ENCODE data around the gene SLC26A11.
A peak's percentile ranks its signal among the peaks of the same experiment; 100 is the strongest.
"Not testable (repeated sequence)": the region's sequence is repeated elsewhere in the genome, so short reads cannot be mapped to it uniquely, and the experiment has no call there.

The SLC26A11 gene

GRCh38 chr17:80263253-80264204 is 43.3 kb downstream of the SLC26A11 start:
- DNase-seq = peak; percentile 85

- DNase-seq = peak; percentile 31
These were observed 44.2 kb downstream of the SLC26A11 start for GRCh38 chr17:80264205-80265075.

GRCh38 chr17:80265205-80266068 is 45.2 kb downstream of the SLC26A11 start:
- peak; percentile 43 for DNase-seq

- no peak for DNase-seq
These were observed 47.2 kb downstream of the SLC26A11 start for GRCh38 chr17:80267391-80267790.

GRCh38 chr17:80268427-80268826 is 48.2 kb downstream of the SLC26A11 start:
- no peak for DNase-seq

GRCh38 chr17:80269405-80269807 is 49.2 kb downstream of the SLC26A11 start:
- no peak for DNase-seq

GRCh38 chr17:80270104-80270503 is 49.9 kb downstream of the SLC26A11 start:
- no peak for DNase-seq

- peak; percentile 26 for DNase-seq
These were observed 50.6 kb downstream of the SLC26A11 start for GRCh38 chr17:80270836-80271235.

- no peak for DNase-seq
These were observed 52.1 kb downstream of the SLC26A11 start for GRCh38 chr17:80272366-80272765.

GRCh38 chr17:80274331-80274730 is 54.1 kb downstream of the SLC26A11 start:
- DNase-seq = no peak

GRCh38 chr17:80274871-80275449 is 54.7 kb downstream of the SLC26A11 start:
- no peak for DNase-seq

- not testable (repeated sequence) for DNase-seq
These were observed 55.6 kb downstream of the SLC26A11 start for GRCh38 chr17:80275857-80276256.

GRCh38 chr17:80277751-80278671 is 57.8 kb downstream of the SLC26A11 start:
- no peak for DNase-seq

GRCh38 chr17:80279895-80280294 is 59.7 kb downstream of the SLC26A11 start:
- DNase-seq = no peak

- DNase-seq = no peak
These were observed 61.3 kb downstream of the SLC26A11 start for GRCh38 chr17:80281516-80281915.

GRCh38 chr17:80283116-80283852 is 63.1 kb downstream of the SLC26A11 start:
- DNase-seq = no peak

- DNase-seq = no peak
These were observed 64.4 kb downstream of the SLC26A11 start for GRCh38 chr17:80284631-80285030.

GRCh38 chr17:80285237-80285920 is 65.2 kb downstream of the SLC26A11 start:
- no peak for DNase-seq

GRCh38 chr17:80286638-80286960 is 66.4 kb downstream of the SLC26A11 start:
- no peak for DNase-seq

- DNase-seq = no peak
These were observed 66.8 kb downstream of the SLC26A11 start for GRCh38 chr17:80287038-80287437.
